ENCODE data around the gene LDLRAD3.
"Not testable (repeated sequence)": the region's sequence is repeated elsewhere in the genome, so short reads cannot be mapped to it uniquely, and the experiment has no call there.

LDLRAD3 gene

GRCh38 chr11:35995681-35996271 lies 51.9 kb downstream of the LDLRAD3 start:
- no peak for DNase-seq (ENCODE audit: low read depth)

- DNase-seq (ENCODE audit: low read depth), result no peak
Observed at GRCh38 chr11:35997902-35998520, 54.1 kb downstream of the LDLRAD3 start.

- DNase-seq (ENCODE audit: low read depth), result no peak
Observed at GRCh38 chr11:35998634-35999033, 54.8 kb downstream of the LDLRAD3 start.

GRCh38 chr11:36000616-36001190 lies 56.8 kb downstream of the LDLRAD3 start:
- DNase-seq (ENCODE audit: low read depth), result no peak

GRCh38 chr11:36002196-36002595 lies 58.3 kb downstream of the LDLRAD3 start:
- no peak for DNase-seq (ENCODE audit: low read depth)

- no peak for DNase-seq (ENCODE audit: low read depth)
Observed at GRCh38 chr11:36002796-36003195, 58.9 kb downstream of the LDLRAD3 start.

GRCh38 chr11:36006556-36006955 lies 62.7 kb downstream of the LDLRAD3 start:
- DNase-seq (ENCODE audit: low read depth), result peak; percentile 12

GRCh38 chr11:36007127-36007655 lies 63.3 kb downstream of the LDLRAD3 start:
- no peak for DNase-seq (ENCODE audit: low read depth)

- DNase-seq (ENCODE audit: low read depth), result peak; percentile 36
Observed at GRCh38 chr11:36008584-36008983, 64.7 kb downstream of the LDLRAD3 start.

GRCh38 chr11:36009473-36009872 lies 65.6 kb downstream of the LDLRAD3 start:
- peak; percentile 81 for DNase-seq (ENCODE audit: low read depth)

- no peak for DNase-seq (ENCODE audit: low read depth)
Observed at GRCh38 chr11:36010010-36010740, 66.3 kb downstream of the LDLRAD3 start.

GRCh38 chr11:36011574-36011973 lies 67.7 kb downstream of the LDLRAD3 start:
- no peak for DNase-seq (ENCODE audit: low read depth)

GRCh38 chr11:36012455-36012854 lies 68.6 kb downstream of the LDLRAD3 start:
- peak; percentile 83 for DNase-seq (ENCODE audit: low read depth)

GRCh38 chr11:36012979-36013378 lies 69.1 kb downstream of the LDLRAD3 start:
- no peak for DNase-seq (ENCODE audit: low read depth)

GRCh38 chr11:36013446-36013845 lies 69.6 kb downstream of the LDLRAD3 start:
- DNase-seq (ENCODE audit: low read depth), result not testable (repeated sequence)

GRCh38 chr11:36013950-36014897 lies 70.4 kb downstream of the LDLRAD3 start:
- no peak for DNase-seq (ENCODE audit: low read depth)

- no peak for DNase-seq (ENCODE audit: low read depth)
Observed at GRCh38 chr11:36014898-36015665, 71.2 kb downstream of the LDLRAD3 start.

- DNase-seq (ENCODE audit: low read depth), result no peak
Observed at GRCh38 chr11:36015799-36016198, 71.9 kb downstream of the LDLRAD3 start.

- DNase-seq (ENCODE audit: low read depth), result no peak
Observed at GRCh38 chr11:36016263-36016662, 72.4 kb downstream of the LDLRAD3 start.

- no peak for DNase-seq (ENCODE audit: low read depth)
Observed at GRCh38 chr11:36016709-36017108, 72.8 kb downstream of the LDLRAD3 start.

Data from ELR (cell line).